Gastrocnemius medialis (tissue), 4 donors: ENCODE measurements around the gene PRKCZ. TPM values are rescaled to one million over a fixed set of nuclear protein-coding genes. Genes with fewer than 3 reads are reported as not detected.

ENCODE experiments used
- ATAC-seq, 2 donors: fragments of 150-250 bp; one replicate each; pipeline ENCODE4 v1.9.1; 2016
- DNase-seq, 2 donors: peaks; one replicate each; pipeline ENCODE4 v3.0.0-alpha.2; 2019
- H3K27ac ChIP-seq, 4 donors: fragments of 200-600 bp; sonication (generic); 1 replicate in 1 of 4; 2 replicates in 3 of 4; pipeline ENCODE4 v1.5.1; 2016 to 2018; ENCODE audit warnings: mild to moderate bottlenecking in 2 of 4, moderate library complexity in 1 of 4
- H3K27me3 ChIP-seq, 3 donors: fragments of 200-600 bp; sonication (generic) in 2 of 3; 1 replicate in 1 of 3; 2 replicates in 2 of 3; pipeline versions ENCODE4 v1.5.1 to v1.6.0; 2016 to 2019; ENCODE audit warnings: mild to moderate bottlenecking in 1 of 3, moderate library complexity in 1 of 3
- H3K36me3 ChIP-seq, 2 donors: fragments of 200-600 bp; sonication (generic) in 1 of 2; one replicate each; pipeline ENCODE4 v1.5.1; 2017 to 2018
- H3K4me1 ChIP-seq, 2 donors: fragments of 200-600 bp; sonication (generic) in 1 of 2; one replicate each; pipeline ENCODE4 v1.5.1; 2016 to 2017; ENCODE audit warnings: mild to moderate bottlenecking in 2 of 2
- H3K4me3 ChIP-seq, 4 donors: fragments of 200-600 bp; sonication (generic) in 3 of 4; 1 replicate in 1 of 4; 2 replicates in 3 of 4; pipeline ENCODE4 v1.5.1; 2016 to 2019; ENCODE audit warnings: mild to moderate bottlenecking in 2 of 4
- H3K9me3 ChIP-seq, 3 donors: fragments of 200-600 bp; sonication (generic) in 2 of 3; 1 replicate in 1 of 3; 2 replicates in 2 of 3; pipeline ENCODE4 v1.5.1; 2016 to 2019
- CTCF ChIP-seq, 5 experiments: fragments of 450-650 bp in 3 of 5; fragments of 200-600 bp in 2 of 5; sonication (generic) in 2 of 5; IDR thresholded peaks in 4 of 5; conservative IDR thresholded peaks in 1 of 5; 1 replicate in 4 of 5; 2 replicates in 1 of 5; pipeline ENCODE4 v1.5.1; 2016 to 2019; ENCODE audit warnings: antibody characterized with exemption in 5 of 5, mild to moderate bottlenecking in 3 of 5, moderate library complexity in 3 of 5
- POLR2A ChIP-seq, 2 donors: fragments of 450-650 bp; IDR thresholded peaks; one replicate each; pipeline ENCODE4 v1.6.1; 2017; ENCODE audit warnings: antibody characterized with exemption in 2 of 2, mild to moderate bottlenecking in 2 of 2, moderate library complexity in 2 of 2
- in situ Hi-C, 4 donors: fragments of 200-750 bp; cut with MboI; loops; one replicate each; pipeline versions ENCODE4 v1.15.0 to v1.8.0; 2017; ENCODE audit warnings: low sequenced_read_pairs in 4 of 4
- intact Hi-C: fragments of 100-400 bp; cut with DNase I; formaldehyde crosslinking; loops from one replicate; pipeline ENCODE4 v1.15.1; 2023; ENCODE audit warnings: low total_unique reads
- total RNA-seq, 4 donors: library from RNA; depleted of rRNA; stranded (reverse); fragments of >200 nt; gene quantifications; one replicate each; pipeline versions ENCODE4 v1.1.0 to v1.2.3, GENCODE V29; 2016

The PRKCZ gene
- total RNA-seq, 4 donors from 2014 or later = 0.16 to 0.87 TPM; not detected in 2

- no peak for ATAC-seq
- H3K9me3 ChIP-seq = no peaks in the 10 kb centered on the region
- peaks cover 0 to 3% (median 3%) of the 10 kb centered on the region in 3 donors for H3K27me3 ChIP-seq
- H3K36me3 ChIP-seq = no peaks in the 10 kb centered on the region
- DNase-seq = no peak
- TF ChIP-seq POLR2A (IDR thresholded peaks at IDR 0.05) (no peak), CTCF (IDR thresholded peaks at IDR 0.05 in 4 of 5, conservative IDR thresholded peaks at IDR 0.05 in 1 of 5) (no peak)
- H3K27ac ChIP-seq = no peak overlapping the region
- H3K4me3 ChIP-seq = no peak overlapping the region
- in situ Hi-C loops = no loop called here
- intact Hi-C loops = no loop called here
- H3K4me1 ChIP-seq = peaks cover 5 to 12% of the 10 kb centered on the region in 2 donors
These were observed 22.1 kb upstream of the PRKCZ start for GRCh38 chr1:2027961-2028583.

- in situ Hi-C loops = no loop called here
- DNase-seq = no peak
These were observed 21.2 kb upstream of the PRKCZ start for GRCh38 chr1:2028870-2029560.

GRCh38 chr1:2029561-2029960 is 20.6 kb upstream of the PRKCZ start:
- TF ChIP-seq POLR2A (IDR thresholded peaks at IDR 0.05) (no peak), CTCF (IDR thresholded peaks at IDR 0.05 in 4 of 5, conservative IDR thresholded peaks at IDR 0.05 in 1 of 5) (no peak)
- no peak for ATAC-seq
- DNase-seq = no peak
- Histone ChIP-seq H3K36me3 (no peaks in the 10 kb centered on the region), H3K4me3 (no peak overlapping the region), H3K27me3 (no peaks in the 10 kb centered on the region), H3K27ac (no peak overlapping the region), H3K4me1 (peaks cover 5 to 12% of the 10 kb centered on the region in 2 donors), H3K9me3 (no peaks in the 10 kb centered on the region)
- intact Hi-C loops = no loop called here
- in situ Hi-C loops = no loop called here

More at GRCh38 chr1:2028870-2029560, 21.2 kb upstream of the PRKCZ start:
- Histone ChIP-seq H3K4me3 (no peak overlapping the region), H3K36me3 (no peaks in the 10 kb centered on the region), H3K4me1 (peaks cover 5 to 12% of the 10 kb centered on the region in 2 donors), H3K9me3 (no peaks in the 10 kb centered on the region), H3K27ac (no peak overlapping the region), H3K27me3 (no peaks in the 10 kb centered on the region)
- ATAC-seq = no peak
- no peak for TF ChIP-seq CTCF (IDR thresholded peaks at IDR 0.05 in 4 of 5, conservative IDR thresholded peaks at IDR 0.05 in 1 of 5)
- no peak for TF ChIP-seq POLR2A (IDR thresholded peaks at IDR 0.05)
- intact Hi-C loops = no loop called here

- H3K27me3 ChIP-seq = peaks cover 0 to 6% (median 0%) of the 10 kb centered on the region in 3 donors
These were observed 19.9 kb upstream of the PRKCZ start for GRCh38 chr1:2030076-2030871.

More at GRCh38 chr1:2030076-2030871, 19.9 kb upstream of the PRKCZ start:
- Histone ChIP-seq H3K27ac (no peak overlapping the region), H3K4me1 (peaks cover 3 to 9% of the 10 kb centered on the region in 2 donors), H3K36me3 (no peaks in the 10 kb centered on the region), H3K4me3 (no peak overlapping the region), H3K9me3 (no peaks in the 10 kb centered on the region)
- intact Hi-C loops = no loop called here
- DNase-seq = no peak
- ATAC-seq = no peak
- TF ChIP-seq CTCF (IDR thresholded peaks at IDR 0.05 in 4 of 5, conservative IDR thresholded peaks at IDR 0.05 in 1 of 5) = no peak
- TF ChIP-seq POLR2A (IDR thresholded peaks at IDR 0.05) = no peak
- in situ Hi-C loops = no loop called here
